H1 (cell line): Measurements from ENCODE around the gene TMEM120B. TPM values are rescaled to one million over a fixed set of nuclear protein-coding genes. Genes with fewer than 3 reads are reported as not detected.

Source experiments
- CTCF ChIA-PET: fragments of 300-600 bp; sonication (Branson Sonifier 250); formaldehyde crosslinking; loops from one replicate; lab custom pipeline; 2021; ENCODE audit not compliant: partially characterized antibody; lab: Charles Lee
- POLR2A ChIA-PET: fragments of 300-600 bp; sonication (Branson Sonifier 250); formaldehyde crosslinking; loops from one replicate; lab custom pipeline; 2021; ENCODE audit warnings: inconsistent platforms; ENCODE audit not compliant: partially characterized antibody; lab: Charles Lee
- DNase-seq, 2 experiments: peaks; one replicate each; pipeline versions ENCODE4 v3.0.0 to v3.0.0-alpha.2; 2010 to 2022; ENCODE audit warnings: low spot score in 2 of 2, low read depth in 1 of 2, mixed read lengths in 1 of 2
- FAIRE-seq: peaks from 2 replicates; lab custom pipeline; 2011; peaks lifted over from hg19 to GRCh38; lab: Jason Lieb, UNC
- H2AFZ ChIP-seq: 2 replicates; pipeline ENCODE4 v1.8.1; 2012; ENCODE audit warnings: low read length, inconsistent platforms
- H2AK5ac ChIP-seq: 2 replicates; pipeline ENCODE4 v1.6.1; 2013; ENCODE audit warnings: low read depth, low read length
- H2BK120ac ChIP-seq: replicated peaks from 2 replicates; pipeline ENCODE3; 2013; ENCODE audit warnings: low read depth, low read length, inconsistent platforms
- H2BK12ac ChIP-seq: 2 replicates; pipeline ENCODE4 v1.6.1; 2013; ENCODE audit warnings: low read depth, low read length
- H2BK15ac ChIP-seq: 2 replicates; pipeline ENCODE4 v1.6.1; 2013; ENCODE audit warnings: low read length
- H2BK20ac ChIP-seq: 2 replicates; pipeline ENCODE4 v1.6.1; 2013; ENCODE audit warnings: low read length
- H2BK5ac ChIP-seq: 2 replicates; pipeline ENCODE4 v1.6.1; 2013; ENCODE audit warnings: low read depth, low read length
- H3K14ac ChIP-seq: 2 replicates; pipeline ENCODE4 v1.6.1; 2013; ENCODE audit warnings: inconsistent platforms; ENCODE audit not compliant: insufficient read length
- H3K18ac ChIP-seq: 2 replicates; pipeline ENCODE4 v1.6.1; 2013; ENCODE audit warnings: low read length; ENCODE audit errors: extremely low read depth
- H3K23ac ChIP-seq: 2 replicates; pipeline ENCODE4 v1.6.1; 2013; ENCODE audit warnings: inconsistent platforms; ENCODE audit not compliant: insufficient read length
- H3K23me2 ChIP-seq: 2 replicates; pipeline ENCODE4 v1.6.1; 2013; ENCODE audit warnings: low read depth, low read length
- H3K27ac ChIP-seq: 2 replicates; pipeline ENCODE4 v1.6.1; 2011; ENCODE audit warnings: low read depth, low read length, inconsistent platforms
- H3K27me3 ChIP-seq, 4 experiments: replicated peaks in 1 of 4; 1 replicate in 1 of 4; 2 replicates in 3 of 4; pipeline versions ENCODE4 v1.6.1 to v1.8.1; 2011 to 2013; ENCODE audit warnings: low read length in 3 of 4, mild to moderate bottlenecking in 3 of 4, inconsistent platforms in 2 of 4, mixed read lengths in 2 of 4, moderate library complexity in 1 of 4; ENCODE audit not compliant: control insufficient read depth in 3 of 4, insufficient read depth in 3 of 4; ENCODE audit errors: extremely low read depth in 1 of 4
- H3K36me3 ChIP-seq, 4 experiments: 2 replicates each; pipeline versions ENCODE4 v1.6.1 to v1.8.1; 2011 to 2013; ENCODE audit warnings: mild to moderate bottlenecking in 4 of 4, low read length in 3 of 4, moderate library complexity in 2 of 4, control low read depth in 1 of 4, inconsistent platforms in 1 of 4; ENCODE audit not compliant: insufficient read depth in 4 of 4, control insufficient read depth in 2 of 4
- H3K4ac ChIP-seq: replicated peaks from 2 replicates; pipeline ENCODE3; 2013; ENCODE audit warnings: low read length, low read depth, mixed read lengths, inconsistent platforms; ENCODE audit not compliant: insufficient read length
- H3K4me1 ChIP-seq, 4 experiments: replicated peaks in 1 of 4; 1 replicate in 1 of 4; 2 replicates in 3 of 4; pipeline versions ENCODE4 v1.6.1 to v1.8.1; 2011 to 2013; ENCODE audit warnings: low read length in 3 of 4, inconsistent platforms in 2 of 4, mixed read lengths in 1 of 4; ENCODE audit not compliant: insufficient read depth in 4 of 4, control insufficient read depth in 3 of 4
- H3K4me2 ChIP-seq, 2 experiments: 2 replicates each; pipeline versions ENCODE4 v1.6.1 to v1.8.1; 2011 to 2013; ENCODE audit warnings: low read depth in 2 of 2, low read length in 2 of 2, control low read depth in 1 of 2, inconsistent platforms in 1 of 2, mild to moderate bottlenecking in 1 of 2; ENCODE audit not compliant: insufficient read depth in 1 of 2
- H3K4me3 ChIP-seq, 4 experiments: fragments of 200-600, 300-600 bp in 1 of 4; sonication (generic), shearing (Covaris generic), sonication (Bioruptor Twin) in 1 of 4; 2 replicates each; pipeline versions ENCODE4 v1.5.1 to v1.8.1; 2011 to 2016; ENCODE audit warnings: low read length in 4 of 4, low read depth in 3 of 4, control low read depth in 2 of 4, inconsistent platforms in 2 of 4, mild to moderate bottlenecking in 2 of 4, mixed read lengths in 1 of 4, moderate library complexity in 1 of 4; ENCODE audit not compliant: insufficient read depth in 2 of 4; ENCODE audit errors: extremely low read depth in 1 of 4
- H3K56ac ChIP-seq: replicated peaks from 2 replicates; pipeline ENCODE3; 2013; ENCODE audit warnings: low read depth, mild to moderate bottlenecking, mixed read lengths, low read length, inconsistent platforms; ENCODE audit not compliant: insufficient read length
- H3K79me1 ChIP-seq: 2 replicates; pipeline ENCODE4 v1.6.1; 2013; ENCODE audit warnings: low read depth, low read length, control low read depth
- H3K79me2 ChIP-seq, 2 experiments: 2 replicates each; pipeline versions ENCODE4 v1.6.1 to v1.8.1; 2012 to 2013; ENCODE audit warnings: low read length in 2 of 2, mild to moderate bottlenecking in 2 of 2, inconsistent platforms in 1 of 2; ENCODE audit not compliant: insufficient read depth in 2 of 2, control insufficient read depth in 1 of 2
- H3K9ac ChIP-seq, 4 experiments: replicated peaks in 1 of 4; 1 replicate in 1 of 4; 2 replicates in 3 of 4; pipeline versions ENCODE4 v1.6.1 to v1.8.1; 2011 to 2013; ENCODE audit warnings: low read depth in 3 of 4, low read length in 3 of 4, control low read depth in 2 of 4, mild to moderate bottlenecking in 2 of 4, moderate library complexity in 2 of 4, inconsistent platforms in 1 of 4; ENCODE audit errors: extremely low read depth in 1 of 4
- H3K9me3 ChIP-seq, 2 experiments: 2 replicates each; pipeline versions ENCODE4 v1.6.1 to v1.8.1; 2012 to 2013; ENCODE audit warnings: mild to moderate bottlenecking in 2 of 2, moderate library complexity in 2 of 2, control low read depth in 1 of 2, inconsistent platforms in 1 of 2, low read depth in 1 of 2, low read length in 1 of 2, mixed read lengths in 1 of 2; ENCODE audit not compliant: insufficient read depth in 2 of 2
- H4K20me1 ChIP-seq, 2 experiments: replicated peaks in 1 of 2; 2 replicates each; pipeline versions ENCODE3 to v1.8.1; 2011 to 2013; ENCODE audit warnings: inconsistent platforms in 2 of 2, low read length in 2 of 2, mild to moderate bottlenecking in 1 of 2; ENCODE audit not compliant: insufficient read depth in 2 of 2, control insufficient read depth in 1 of 2
- H4K5ac ChIP-seq: 2 replicates; pipeline ENCODE4 v1.6.1; 2013; ENCODE audit warnings: low read length, low read depth, mixed read lengths, inconsistent platforms; ENCODE audit not compliant: insufficient read length
- H4K8ac ChIP-seq: 2 replicates; pipeline ENCODE4 v1.8.0; 2013; ENCODE audit warnings: mild to moderate bottlenecking, moderate library complexity, low read length, inconsistent platforms; ENCODE audit not compliant: insufficient read depth; ENCODE audit errors: extremely low read depth
- H4K91ac ChIP-seq: replicated peaks from 2 replicates; pipeline ENCODE3; 2013; ENCODE audit warnings: low read length, mixed read lengths, inconsistent platforms; ENCODE audit not compliant: insufficient read length
- WGBS, 2 experiments: shearing (Covaris generic) in 1 of 2; methylation state at CpG; one replicate each; pipeline versions ENCODE4 v1.1.6 to v1.1.7; 2013 to 2015; ENCODE audit warnings: low lambda C conversion rate in 2 of 2, mixed read lengths in 2 of 2, inconsistent platforms in 1 of 2, low coverage in 1 of 2, missing lambda C conversion rate in 1 of 2; ENCODE audit not compliant: insufficient replicate concordance in 2 of 2, insufficient coverage in 1 of 2, insufficient read length in 1 of 2; ENCODE audit errors: extremely low coverage in 1 of 2, missing lambda C conversion rate in 1 of 2; 5-methylcytosine and 5-hydroxymethylcytosine counted together
- polyA plus RNA-seq, 7 experiments: library from polyadenylated mRNA; depleted of rRNA in 3 of 7; stranded (reverse) in 5 of 7; unstranded in 2 of 7; fragments of >200 nt in 5 of 7; fragments of 200-250 nt in 2 of 7; gene quantifications; 1 replicate in 5 of 7; 2 replicates in 1 of 7; 4 replicates in 1 of 7; pipeline versions ENCODE4 v1.2.1 to v1.2.3, GENCODE V29; 2011 to 2013; ENCODE audit warnings: missing spikeins in 2 of 7, mixed read lengths in 2 of 7
- total RNA-seq: library from RNA; stranded (reverse); fragmentation: NEBNext Ultra II Directional; extraction: Animal tissue kit (Norgen Biotek cat#: 25700); gene quantifications from 2 replicates; pipeline ENCODE4 v1.2.1, GENCODE V29; 2021

The TMEM120B gene
- total and polyA plus RNA-seq, 2 of the 8 experiments (the other 6 are each of a cell fraction or from before 2014, with no cell fraction given): 22.0 to 29.1 TPM

- Histone ChIP-seq H2BK12ac (no peak overlapping the region), H3K4me3 (no peak overlapping the region), H3K27ac (no peak overlapping the region), H2BK15ac (no peak overlapping the region), H3K23ac (no peak overlapping the region), H4K91ac (no peak overlapping the region), H3K79me1 (no peaks in the 10 kb centered on the region), H3K36me3 (peaks cover 8 to 32% (median 20%) of the 10 kb centered on the region in 4 experiments), H4K20me1 (peaks cover 0 to 15% of the 10 kb centered on the region in 2 experiments), H2AK5ac (no peak overlapping the region), H2BK120ac (no peak overlapping the region), H3K27me3 (no peaks in the 10 kb centered on the region), H2AFZ (no peak overlapping the region), H3K79me2 (no peaks in the 10 kb centered on the region), H3K23me2 (no peaks in the 10 kb centered on the region), H2BK5ac (no peak overlapping the region), H3K9ac (no peak overlapping the region), H3K56ac (no peak overlapping the region), H3K18ac (no peak overlapping the region), H3K14ac (no peak overlapping the region), H4K5ac (no peak overlapping the region), H3K4me2 (no peak overlapping the region), H2BK20ac (no peak overlapping the region), H3K4ac (no peak overlapping the region), H3K4me1 (no peaks in the 10 kb centered on the region), H4K8ac (no peak overlapping the region), H3K9me3 (no peaks in the 10 kb centered on the region)
- 89% methylated on average over 22 of the region's 36 CpGs; no CpG with 5 or more reads in 1 of the 2 experiments for WGBS, 2 experiments
- CTCF ChIA-PET: interaction anchor here (1.0 to 14.5 kb wide), 12 partner anchors 10 to 102 kb away, joined by 3 to 163 read pairs (median 4); partner anchors contain the start of genes PSMD9 and RHOF
- no peak for DNase-seq
- POLR2A ChIA-PET: interaction anchor here (0.9 to 6.4 kb wide), 7 partner anchors 11 to 70 kb away, joined by 3 to 50 read pairs (median 5); partner anchors contain the start of genes RHOF and SETD1B
- FAIRE-seq: no peak
These were observed 110.7 kb downstream of the TMEM120B start for GRCh38 chr12:121823101-121823726.
